ENCODE data around the gene MEF2B.
"Not testable (repeated sequence)": the region's sequence is repeated elsewhere in the genome, so short reads cannot be mapped to it uniquely, and the experiment has no call there.

The MEF2B gene

DNA sequence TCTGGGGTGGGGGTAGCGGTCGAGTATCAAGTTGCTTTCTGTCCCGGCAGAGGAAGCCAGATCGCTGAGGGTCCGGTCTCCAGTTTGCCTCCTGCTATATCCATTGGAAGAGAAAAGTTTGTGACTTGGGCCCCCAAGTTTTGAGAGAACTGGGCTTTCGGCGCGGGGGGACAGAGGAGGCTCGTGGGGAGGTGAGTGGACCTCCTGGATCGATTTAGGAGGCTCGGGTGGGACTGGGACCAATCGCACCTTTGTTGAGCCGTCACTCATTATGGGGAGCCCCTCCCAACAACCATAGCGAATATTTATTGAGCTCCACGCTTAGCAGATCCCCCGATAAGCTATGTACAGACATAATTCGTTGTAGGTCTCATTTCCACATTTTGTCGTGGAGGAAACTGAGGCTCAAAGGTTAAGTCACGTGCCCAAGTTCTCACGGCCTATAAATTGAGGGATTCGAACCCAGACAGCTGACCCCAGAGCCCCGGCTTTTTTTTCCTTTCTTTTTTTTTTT lies 22.9 kb upstream of the MEF2B start:
- no peak for DNase-seq (ENCODE audit: low read depth in 2 of 2)

DNA sequence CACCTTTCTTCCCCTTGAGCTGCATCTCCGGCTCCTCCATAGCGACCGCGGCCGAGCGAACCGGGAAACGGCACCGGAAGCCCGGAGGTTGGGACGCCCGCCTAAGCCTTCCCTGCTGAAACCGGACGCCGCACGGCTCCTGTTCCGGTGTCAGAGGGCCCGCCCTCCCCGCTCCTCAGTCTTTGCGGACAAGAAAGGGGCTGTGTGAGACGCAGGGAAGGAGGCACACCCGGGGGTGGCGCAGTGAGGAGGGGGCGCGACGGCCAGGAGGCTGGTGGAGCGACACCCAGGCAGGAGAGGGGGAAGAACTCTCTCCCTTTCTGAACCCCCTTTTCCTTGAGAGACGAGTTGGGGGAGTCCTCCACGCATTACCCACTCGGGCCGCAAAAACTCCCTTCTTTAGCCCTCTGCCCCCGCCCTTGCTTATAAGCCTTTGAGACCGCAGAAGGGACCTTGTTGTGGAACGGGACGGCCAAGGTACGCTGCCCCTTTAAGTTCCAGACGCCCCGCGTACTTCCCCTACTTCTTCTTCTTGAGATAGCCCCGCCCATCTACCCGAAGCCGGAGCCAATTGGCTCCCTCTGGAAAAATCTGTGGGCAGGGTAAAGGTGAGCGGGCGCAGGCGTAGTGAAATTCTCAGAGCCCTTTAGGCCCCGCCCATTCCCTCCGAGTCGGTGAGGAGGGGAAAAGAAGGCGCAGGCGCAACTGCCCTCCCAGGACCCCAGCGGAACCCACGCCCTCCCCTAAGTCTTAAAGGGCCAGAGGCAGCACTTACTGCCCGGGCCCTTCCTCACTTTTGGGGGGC lies 22.2 kb upstream of the MEF2B start, which contains the start of the genes BORCS8 and RFXANK:
Gene BORCS8 (minus strand): TSS at position 75 of the 805 bp plus-strand sequence. CDS start 35 bp downstream, at position 40.
Gene RFXANK (plus strand): TSS at position 181 of the 805 bp plus-strand sequence. CDS start 1,689 bp downstream, outside the sequence.
- DNase-seq (ENCODE audit: low read depth in 2 of 2) = peak; percentile 97 to 99

DNA sequence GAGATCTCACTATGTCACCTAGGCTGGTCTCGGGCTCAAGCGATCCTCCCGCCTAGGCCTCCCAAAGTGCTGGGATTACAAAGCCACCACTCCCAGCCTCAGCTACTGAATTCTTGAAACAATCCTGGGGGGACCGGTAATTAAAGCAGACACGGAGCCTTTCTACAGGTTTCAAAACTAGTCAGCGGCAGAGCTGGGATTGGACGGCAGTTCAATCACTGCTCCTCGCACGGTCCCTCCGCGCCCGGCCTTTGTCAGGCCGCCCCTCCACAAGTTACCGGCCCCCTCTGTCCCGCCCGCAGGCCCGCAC lies 21.7 kb upstream of the MEF2B start:
- no peak for DNase-seq (ENCODE audit: low read depth in 2 of 2)

- DNase-seq (ENCODE audit: low read depth in 2 of 2) = no peak
Measured at GRCh38 chr19:19186742-19187141, 16.7 kb upstream of the MEF2B start.

DNA sequence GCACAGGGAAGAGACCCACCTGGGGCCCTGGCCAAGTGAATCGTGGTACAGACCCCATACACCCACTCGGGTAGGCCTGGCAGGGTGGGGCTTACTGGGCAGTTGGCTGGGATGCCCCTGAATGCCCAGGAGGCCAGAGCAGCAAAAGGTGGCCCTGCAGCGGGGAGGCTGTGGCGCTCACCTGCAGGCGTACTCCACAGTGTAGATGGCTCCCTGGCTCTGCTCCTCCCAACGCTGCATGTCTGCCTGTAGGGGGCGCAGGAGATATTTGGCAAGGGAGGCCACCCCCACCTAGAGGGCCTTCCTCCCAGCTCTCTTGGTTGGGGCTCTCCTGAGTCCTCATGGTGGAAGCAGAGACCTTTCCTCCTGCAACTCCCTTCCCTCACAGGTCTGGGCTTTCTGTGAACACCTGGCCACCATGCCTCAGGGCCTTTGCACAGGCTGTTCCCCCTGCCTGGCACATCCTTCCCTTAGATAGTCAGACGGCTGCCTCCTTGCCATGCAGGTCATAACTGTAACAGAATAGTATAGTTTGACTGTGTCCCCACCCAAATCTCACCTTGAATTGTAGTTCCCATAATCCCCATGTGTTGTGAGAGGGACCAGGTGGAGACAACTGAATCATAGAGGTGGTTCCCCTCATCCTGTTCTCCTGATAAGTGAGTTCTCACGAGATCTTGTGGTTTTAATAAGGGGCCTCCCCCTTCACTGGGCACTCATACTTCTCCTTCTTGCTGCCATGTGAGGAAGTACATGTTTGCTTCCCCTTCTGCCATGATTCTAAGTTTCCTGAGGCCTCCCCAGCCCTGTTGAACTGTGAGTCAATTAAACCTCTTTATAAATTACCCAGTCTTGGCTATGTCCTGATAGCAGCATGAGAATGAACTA lies 16.0 kb upstream of the MEF2B start:
- peak in 1 of 2 donors; percentile 27 for DNase-seq (ENCODE audit: low read depth in 2 of 2)

- DNase-seq (ENCODE audit: low read depth in 2 of 2) = no peak
Measured at GRCh38 chr19:19181488-19181998, 11.5 kb upstream of the MEF2B start.

GRCh38 chr19:19179548-19180441 lies 9.7 kb upstream of the MEF2B start:
- DNase-seq (ENCODE audit: low read depth in 2 of 2) = no peak

- no peak for DNase-seq (ENCODE audit: low read depth in 2 of 2)
Measured at GRCh38 chr19:19176950-19177349, 6.9 kb upstream of the MEF2B start.

GRCh38 chr19:19173243-19173642 lies 3.2 kb upstream of the MEF2B start:
- not testable (repeated sequence) for DNase-seq (ENCODE audit: low read depth in 2 of 2)

- no peak for DNase-seq (ENCODE audit: low read depth in 2 of 2)
Measured at GRCh38 chr19:19171821-19172532, 1.9 kb upstream of the MEF2B start.

DNA sequence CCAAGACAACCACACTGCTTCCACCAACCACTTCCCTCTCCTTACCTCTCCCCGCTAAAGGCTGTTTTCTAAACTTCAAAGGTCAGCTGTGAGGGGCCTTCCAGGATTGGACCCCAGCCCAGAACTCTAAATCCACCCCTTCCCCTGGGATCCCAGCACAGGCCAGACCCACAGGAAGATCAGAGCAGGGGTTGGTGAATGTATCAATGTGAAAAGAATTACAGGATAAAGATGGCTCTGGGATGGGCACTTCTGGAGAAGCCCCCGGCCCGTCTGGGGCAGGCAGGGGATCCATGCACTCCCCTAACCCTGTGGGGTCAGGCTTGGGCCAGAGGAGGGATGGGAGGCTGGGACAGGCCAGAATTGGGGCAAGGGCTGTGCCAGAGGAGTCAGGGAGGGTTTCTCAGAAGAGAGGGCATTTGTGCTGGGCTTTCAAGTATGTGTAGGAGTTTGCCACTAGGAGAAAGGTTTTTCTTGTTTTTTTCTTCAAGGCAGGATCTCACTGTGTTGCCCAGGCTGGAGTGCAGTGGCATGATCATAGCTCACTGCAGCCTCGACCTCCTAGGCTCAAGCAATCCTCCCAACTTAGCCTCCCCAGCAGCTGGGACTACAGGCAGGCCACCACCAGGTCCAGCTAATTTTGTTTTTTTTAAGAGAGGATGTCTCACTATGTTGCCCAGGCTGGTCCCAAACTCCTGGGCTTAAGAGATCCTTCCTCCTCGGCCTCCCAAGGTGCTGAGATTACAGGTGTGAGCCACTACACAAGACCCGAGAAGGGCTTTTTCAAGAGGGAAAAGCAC lies 1.0 kb upstream of the MEF2B start:
- no peak for DNase-seq (ENCODE audit: low read depth in 2 of 2)

DNA sequence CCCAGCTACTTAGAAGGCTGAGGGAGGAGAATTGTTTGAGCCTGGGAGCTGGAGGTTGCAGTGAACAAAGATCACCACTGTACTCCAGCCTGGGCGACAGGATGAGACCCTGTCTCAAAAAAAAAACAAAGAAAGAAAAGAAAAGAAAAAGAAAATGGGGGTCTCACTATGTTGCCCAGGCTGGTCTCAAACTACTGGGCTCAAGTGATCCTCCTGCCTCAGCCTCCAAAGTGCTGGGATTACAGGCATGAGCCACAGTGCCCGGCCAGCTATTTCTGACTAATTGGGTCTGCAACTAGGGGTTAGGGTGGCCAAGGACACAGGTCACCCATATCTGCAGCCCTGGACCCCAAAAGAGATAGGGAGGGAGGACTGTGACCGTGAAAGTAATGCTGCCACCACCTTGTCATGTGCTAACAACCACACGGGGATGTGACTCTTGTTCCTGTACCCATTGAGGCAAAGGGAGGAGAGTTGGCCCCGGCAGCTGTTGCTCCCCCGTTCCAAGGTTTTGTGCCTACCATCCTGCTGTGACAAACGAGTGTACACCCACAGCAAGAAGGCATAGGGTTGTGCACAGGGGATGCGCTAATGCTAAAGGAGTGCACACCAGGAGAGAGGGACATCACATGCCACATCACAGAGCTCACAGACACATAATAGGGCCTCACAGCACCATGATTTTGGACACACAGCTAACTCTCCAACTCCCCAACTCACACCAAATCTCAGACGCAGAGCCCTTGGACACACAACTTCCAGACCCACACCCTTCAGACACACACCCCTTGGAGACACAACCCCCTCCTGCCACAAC lies 619 bp downstream of the MEF2B start:
- no peak for DNase-seq (ENCODE audit: low read depth in 2 of 2)

- no peak for DNase-seq (ENCODE audit: low read depth in 2 of 2)
Measured at GRCh38 chr19:19167612-19168011, 2.5 kb downstream of the MEF2B start.

DNA sequence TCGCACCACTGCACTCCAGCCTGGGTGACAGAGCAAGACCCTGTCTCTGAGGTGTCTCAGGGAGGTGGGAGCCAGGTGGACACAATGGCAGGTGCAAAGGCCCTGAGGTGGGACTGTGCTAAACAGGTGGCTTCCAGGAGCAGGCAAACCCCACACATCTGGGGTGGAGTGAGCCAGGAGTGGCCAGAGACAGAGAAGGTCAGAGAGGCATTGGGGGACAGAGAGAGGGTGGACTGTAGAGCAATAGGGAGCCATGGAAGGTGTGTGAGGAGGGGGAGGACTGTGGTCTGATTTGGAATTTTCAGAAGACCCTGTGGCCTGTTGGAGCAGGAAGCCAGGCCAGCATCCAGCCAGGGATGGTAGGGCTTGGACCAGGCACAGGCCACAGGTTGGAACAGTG lies 4.7 kb downstream of the MEF2B start:
- DNase-seq (ENCODE audit: low read depth in 2 of 2) = no peak

DNA sequence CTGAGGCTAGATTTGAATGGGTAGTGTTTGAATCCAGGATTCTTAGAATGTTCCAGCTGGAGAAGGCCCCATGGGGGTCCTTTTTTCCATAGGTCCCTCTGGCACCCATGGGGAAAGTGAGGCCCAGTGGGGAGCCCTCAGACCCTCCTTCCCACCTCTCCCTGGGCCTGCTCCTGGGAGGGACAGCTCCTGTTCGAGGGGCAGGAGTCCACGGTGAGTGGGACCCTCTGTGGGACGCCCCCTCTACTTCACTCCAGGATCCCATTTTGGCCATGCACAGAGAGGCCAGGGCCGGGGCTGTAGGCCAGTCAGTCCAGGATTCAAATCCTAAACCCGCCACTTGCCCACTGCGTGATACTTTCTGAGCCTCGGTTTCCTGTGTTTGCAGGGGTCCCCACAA lies 7.6 kb downstream of the MEF2B start:
- no peak for DNase-seq (ENCODE audit: low read depth in 2 of 2)

GRCh38 chr19:19160461-19161035 lies 9.5 kb downstream of the MEF2B start:
- no peak for DNase-seq (ENCODE audit: low read depth in 2 of 2)

DNA sequence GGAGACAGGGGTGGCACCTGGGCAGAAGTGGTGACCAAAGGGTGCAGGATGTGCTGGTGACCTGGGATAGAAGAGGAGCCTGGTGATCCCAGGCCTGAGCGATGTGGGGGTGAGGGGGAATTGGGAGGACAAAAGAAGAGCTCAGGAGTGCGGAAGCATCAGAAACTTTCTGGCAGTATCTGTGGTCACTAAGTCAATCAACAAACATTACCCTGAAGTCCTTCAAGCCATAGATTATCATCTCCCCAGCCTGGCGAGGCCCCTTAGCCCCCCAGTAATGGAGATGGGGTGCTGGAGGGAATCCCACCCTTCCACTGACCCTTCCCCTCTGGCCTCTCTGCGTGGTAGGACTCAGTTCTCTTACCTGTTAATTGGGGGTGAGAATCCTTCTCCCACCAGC lies 10.5 kb downstream of the MEF2B start:
- DNase-seq (ENCODE audit: low read depth in 2 of 2) = no peak

DNA sequence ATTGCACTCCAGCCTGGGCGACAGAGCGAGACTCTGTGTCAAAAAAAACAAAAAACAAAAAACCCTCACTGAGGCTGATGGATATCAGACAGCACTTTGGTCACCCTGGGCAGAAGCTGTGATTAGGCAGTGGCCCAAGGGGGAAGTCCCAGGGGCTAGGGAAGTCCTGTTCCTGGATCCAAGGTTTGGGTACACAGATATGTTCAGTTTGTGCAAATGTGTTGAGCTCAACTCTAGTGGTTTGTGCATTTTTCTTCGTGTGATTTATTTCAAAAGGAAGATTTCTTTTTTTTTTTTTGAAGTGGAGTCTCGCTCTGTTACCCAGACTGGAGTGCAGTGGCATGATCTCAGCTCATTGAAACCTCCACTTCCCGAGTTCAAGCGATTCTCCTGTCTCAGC lies 12.3 kb downstream of the MEF2B start:
- no peak for DNase-seq (ENCODE audit: low read depth in 2 of 2)

Data from stimulated activated CD8-positive, alpha-beta memory T cell treated with anti-CD3 and anti-CD28 coated beads, Interleukin-15, amount 100 ng/mL, for 4 hours (primary cell).